ENCODE results near the gene PPDPF.
A peak's percentile ranks its signal among the peaks of the same experiment; 100 is the strongest.
"Not testable (repeated sequence)": the region's sequence is repeated elsewhere in the genome, so short reads cannot be mapped to it uniquely, and the experiment has no call there.

Gene PPDPF

GRCh38 chr20:63500151-63500901, 20.2 kb upstream of the PPDPF start:
- DNase-seq (ENCODE audit: low read depth, low spot score): no peak

DNA sequence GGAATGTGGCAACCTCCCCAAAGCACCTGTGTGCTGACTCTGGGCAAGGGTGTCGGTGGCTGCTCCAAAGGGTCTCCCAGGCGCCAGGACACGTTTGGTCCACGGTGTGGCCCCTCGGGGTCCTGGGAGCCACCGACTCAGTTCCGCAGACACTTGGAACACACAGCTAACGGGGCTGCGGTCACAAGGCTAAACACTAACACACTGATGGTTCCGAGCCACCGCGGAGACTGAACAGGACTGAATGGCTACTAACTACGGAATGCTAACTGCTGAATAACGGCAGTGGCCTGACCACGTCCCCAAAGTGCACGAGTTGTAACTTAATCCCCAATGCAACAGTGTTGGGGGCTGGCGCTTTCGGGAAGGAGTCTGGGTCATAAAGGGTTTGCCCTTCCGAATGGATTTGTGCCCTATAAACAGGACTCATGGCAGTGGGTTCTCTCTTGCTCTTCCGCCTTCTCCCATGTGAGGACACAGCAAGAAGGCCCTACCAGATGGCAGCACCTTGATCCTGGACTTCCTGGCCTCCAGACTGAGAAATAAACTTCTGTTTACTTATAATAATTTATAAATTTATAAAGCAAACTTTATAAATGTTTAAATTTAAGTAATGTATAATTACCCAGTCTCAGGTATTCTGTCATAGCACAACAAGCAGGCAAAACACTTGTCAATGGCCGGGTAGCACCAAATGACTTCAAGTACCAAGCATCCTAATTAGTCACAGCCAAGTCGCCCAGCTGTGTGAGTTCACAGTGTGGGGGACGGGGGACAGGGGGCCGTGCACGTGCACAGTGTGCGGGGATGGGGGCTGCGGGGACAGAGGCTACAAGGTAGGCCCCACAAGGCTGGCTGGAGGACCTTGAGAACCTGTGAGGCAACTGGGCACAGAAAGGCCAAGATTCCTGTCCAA, 19.4 kb upstream of the PPDPF start:
- peak; percentile 3 for DNase-seq (ENCODE audit: low read depth, low spot score)

- DNase-seq (ENCODE audit: low read depth, low spot score): peak; percentile 53
Observed at GRCh38 chr20:63501818-63502670, 18.5 kb upstream of the PPDPF start.

DNA sequence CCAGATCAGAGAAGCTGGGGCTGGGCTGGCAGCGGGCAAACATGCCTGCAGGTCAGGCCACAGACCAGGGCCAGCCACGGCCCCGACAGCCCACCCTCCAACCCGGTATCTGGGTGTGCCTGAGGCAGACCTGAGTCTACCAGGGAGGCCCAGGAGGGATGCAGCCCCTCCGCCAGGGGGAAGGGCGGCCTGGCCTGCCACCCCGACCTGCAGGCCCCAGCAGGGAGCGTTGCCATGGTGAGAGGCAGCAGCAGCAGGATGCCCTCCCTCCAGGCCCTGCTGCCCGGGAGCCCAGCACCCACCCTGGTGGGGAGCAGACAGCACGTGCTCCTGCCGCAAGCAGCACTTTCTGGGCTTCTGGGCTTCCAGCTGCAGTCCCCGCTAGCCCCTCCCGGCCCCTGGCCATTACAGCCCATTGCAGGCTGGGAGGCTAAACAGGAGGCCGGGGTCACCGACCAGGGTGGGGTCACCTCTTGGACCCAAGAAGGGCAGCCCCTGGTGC, 17.8 kb upstream of the PPDPF start:
- DNase-seq (ENCODE audit: low read depth, low spot score): peak; percentile 19

DNA sequence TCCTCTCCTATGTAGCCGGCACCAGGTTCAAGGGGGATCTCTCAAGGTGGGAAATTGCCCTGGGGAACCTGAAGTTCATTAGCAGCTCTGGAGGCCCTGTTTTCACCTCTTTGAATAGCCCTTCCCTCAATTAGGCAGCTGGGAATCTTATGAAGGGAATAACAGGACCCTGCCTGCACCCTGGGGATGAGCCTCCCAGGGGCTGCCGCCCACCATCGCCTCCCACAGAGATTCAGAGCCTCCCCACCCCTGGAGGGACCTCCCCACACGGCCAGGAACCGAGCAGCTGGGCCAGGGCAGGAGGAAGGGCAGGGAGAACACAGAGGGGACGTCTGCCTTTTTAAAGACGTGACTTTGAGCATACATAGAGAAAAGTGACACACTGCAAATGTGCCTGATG, 17.0 kb upstream of the PPDPF start:
- no peak for DNase-seq (ENCODE audit: low read depth, low spot score)

DNA sequence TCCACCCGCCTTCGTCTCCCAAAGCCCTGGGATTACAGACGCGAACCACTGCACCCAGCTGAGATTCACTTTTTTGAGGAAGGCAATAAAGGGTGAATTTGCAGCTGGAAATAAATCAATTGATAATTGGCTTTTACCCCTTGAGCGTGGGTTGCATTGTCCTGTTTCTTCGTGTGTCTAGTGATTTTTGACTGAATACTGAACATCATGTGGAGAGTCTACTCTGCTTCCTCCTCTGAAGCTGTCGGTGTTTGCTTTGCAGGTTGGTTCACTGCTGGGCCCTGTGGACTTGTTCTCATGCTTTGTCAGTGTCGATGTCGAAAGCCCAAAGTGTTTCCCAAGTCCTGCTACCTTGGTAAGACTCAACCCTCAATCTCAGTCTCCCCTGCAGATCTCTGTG, 15.9 kb upstream of the PPDPF start:
- no peak for DNase-seq (ENCODE audit: low read depth, low spot score)

- no peak for DNase-seq (ENCODE audit: low read depth, low spot score)
Observed at GRCh38 chr20:63505281-63505680, 15.3 kb upstream of the PPDPF start.

DNA sequence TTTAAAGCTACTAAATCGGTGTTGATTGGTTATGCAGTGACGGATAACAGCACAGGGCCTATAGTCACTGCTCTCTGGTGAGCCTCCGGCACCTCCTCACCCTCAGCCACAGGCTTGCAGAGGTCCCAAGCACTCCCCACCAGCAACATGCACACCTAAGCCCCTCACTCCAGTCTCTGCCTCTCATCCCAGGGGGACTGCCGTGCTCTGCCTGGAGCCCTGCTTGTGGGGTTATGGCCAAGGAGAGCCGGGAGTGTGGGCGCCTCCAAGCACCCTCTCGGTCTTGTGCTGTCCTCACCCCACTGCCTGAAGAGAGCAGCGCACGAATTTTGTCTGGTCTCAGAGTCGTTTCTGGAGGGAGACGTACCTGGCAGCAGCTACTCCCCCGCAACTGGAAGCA, 14.8 kb upstream of the PPDPF start:
- DNase-seq (ENCODE audit: low read depth, low spot score): no peak

DNA sequence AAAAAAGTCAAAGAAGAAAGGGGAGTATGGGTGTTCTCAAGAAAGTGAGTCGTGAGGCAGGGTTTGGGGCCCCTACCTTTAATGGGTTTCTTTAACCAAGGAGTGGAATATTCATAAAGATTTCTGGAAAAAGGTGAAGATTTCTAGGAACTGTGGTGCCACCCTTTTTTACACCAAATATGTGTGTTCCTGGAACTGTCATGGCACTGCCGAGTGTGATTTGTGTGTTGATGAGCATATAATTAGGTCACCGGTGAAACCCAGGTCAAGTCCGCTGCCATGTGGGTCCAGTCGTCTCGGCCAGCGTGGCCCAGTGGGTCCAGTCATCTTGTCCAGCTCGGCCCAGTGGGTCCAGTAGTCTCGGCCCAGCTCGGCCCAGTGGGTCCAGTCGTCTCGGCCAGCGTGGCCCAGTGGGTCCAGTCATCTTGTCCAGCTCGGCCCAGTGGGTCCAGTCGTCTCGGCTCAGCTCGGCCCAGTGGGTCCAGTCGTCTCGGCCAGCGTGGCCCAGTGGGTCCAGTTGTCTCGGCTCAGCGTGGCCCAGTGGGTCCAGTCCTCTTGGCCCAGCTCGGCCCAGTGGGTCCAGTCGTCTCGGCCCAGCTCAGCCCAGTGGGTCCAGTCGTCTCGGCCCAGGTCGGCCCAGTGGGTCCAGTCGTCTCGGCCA, 13.4 kb upstream of the PPDPF start:
- no peak for DNase-seq (ENCODE audit: low read depth, low spot score)

DNA sequence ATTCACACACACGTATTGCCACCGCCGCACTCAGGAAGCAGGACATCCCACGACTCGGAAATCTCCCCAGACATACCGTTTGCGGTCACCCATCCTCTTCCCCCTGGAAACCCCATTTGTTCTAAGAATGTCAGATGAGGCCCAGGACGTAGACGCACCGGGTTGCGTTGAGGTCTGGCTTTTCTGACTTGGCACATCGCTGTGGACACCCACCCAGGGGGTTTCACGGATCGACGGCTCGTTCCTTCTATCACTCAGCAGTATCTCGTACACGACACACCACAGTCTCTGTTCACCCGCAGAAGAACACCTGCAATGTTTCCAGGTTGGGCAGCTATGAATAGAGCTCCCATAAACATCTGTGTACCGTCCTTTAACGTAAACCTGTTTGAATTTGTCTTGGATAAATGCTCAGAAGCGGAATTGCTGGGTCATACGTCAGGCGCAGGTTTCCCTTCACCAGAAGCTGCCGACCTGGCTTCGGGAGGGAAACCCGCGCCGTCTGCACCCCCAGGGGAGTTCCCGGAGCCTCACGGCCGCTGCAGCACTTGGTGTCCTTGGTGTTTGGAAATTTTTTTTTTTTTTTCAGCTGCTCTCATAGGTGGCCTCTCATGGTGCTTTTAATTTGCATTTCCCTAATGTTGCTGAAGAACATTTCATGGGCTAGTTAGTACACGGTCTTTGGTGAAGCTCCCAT, 12.3 kb upstream of the PPDPF start:
- no peak for DNase-seq (ENCODE audit: low read depth, low spot score)

- no peak for DNase-seq (ENCODE audit: low read depth, low spot score)
Observed at GRCh38 chr20:63509088-63509564, 11.4 kb upstream of the PPDPF start.

- no peak for DNase-seq (ENCODE audit: low read depth, low spot score)
Observed at GRCh38 chr20:63513207-63513606, 7.4 kb upstream of the PPDPF start.

- DNase-seq (ENCODE audit: low read depth, low spot score): not testable (repeated sequence)
Observed at GRCh38 chr20:63514520-63514919, 6.0 kb upstream of the PPDPF start.

DNA sequence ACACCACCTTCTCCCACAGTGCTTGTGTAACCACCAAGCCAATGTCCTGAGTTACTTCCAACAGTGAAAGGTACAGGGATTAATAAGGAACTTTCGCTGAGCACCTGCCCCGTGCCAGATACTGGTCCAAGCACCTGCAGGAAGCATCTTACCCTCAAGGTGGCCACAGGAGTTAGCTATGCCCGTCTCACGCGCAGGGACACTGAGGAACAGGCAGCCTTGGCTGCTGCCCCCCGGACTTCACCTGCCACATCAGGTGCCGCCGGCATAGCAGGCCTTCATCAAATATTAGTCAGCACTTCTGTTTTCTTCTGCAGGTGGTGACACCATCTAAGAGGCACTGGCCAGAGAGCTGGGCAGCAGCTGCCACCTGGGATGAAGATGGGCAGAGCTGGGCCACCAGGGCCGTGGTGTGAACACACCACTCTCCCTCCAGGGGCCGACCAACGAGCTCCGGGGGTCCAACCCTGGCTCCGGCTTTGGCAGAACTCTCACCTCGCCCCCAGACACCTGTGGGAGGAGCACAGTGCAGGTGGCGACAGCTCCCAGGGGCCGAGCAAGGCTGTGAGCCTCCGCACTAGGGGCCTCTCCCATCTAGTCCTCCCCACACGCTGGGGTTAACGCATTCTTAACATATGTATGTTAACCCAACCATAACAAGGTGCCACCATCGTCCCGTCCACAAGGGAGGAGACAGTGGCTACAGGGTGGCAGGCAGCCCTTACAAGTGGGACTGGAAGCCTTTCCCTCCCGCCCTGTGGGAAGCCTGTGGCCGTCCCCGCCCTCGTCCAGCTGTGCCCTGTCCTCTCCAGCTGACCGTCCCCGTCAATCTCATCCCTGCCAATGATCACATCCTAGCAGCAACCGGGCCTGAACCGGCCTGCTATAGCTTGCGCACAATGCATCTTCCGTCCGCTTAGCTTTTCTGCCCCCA, 2.9 kb upstream of the PPDPF start:
- no peak for DNase-seq (ENCODE audit: low read depth, low spot score)

DNA sequence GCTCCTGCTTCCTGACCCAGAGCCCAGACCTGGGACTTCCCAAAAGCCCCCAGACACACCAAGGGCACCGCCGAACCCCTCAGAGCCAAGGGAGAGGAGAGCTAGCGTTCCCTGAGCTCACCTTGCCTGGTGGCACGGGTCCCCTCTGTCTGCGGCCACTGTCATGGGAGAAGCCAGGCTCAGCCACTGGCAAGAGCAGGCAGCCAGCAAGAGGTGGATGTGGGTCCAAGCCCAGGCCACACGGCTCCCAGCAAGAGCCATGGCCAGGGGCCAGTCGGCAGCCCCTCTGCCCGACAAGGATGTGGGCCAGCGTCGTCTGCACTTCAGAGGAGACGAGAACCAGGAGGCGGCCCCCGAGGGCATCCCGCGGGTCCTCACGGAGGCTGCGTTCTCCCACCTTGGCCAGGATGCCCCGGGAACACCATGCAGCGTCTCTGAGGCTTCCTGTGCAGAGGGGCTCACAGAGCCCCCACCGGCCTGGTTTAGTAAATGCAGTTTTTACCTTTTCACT, 2.2 kb upstream of the PPDPF start:
- DNase-seq (ENCODE audit: low read depth, low spot score): peak; percentile 74

DNA sequence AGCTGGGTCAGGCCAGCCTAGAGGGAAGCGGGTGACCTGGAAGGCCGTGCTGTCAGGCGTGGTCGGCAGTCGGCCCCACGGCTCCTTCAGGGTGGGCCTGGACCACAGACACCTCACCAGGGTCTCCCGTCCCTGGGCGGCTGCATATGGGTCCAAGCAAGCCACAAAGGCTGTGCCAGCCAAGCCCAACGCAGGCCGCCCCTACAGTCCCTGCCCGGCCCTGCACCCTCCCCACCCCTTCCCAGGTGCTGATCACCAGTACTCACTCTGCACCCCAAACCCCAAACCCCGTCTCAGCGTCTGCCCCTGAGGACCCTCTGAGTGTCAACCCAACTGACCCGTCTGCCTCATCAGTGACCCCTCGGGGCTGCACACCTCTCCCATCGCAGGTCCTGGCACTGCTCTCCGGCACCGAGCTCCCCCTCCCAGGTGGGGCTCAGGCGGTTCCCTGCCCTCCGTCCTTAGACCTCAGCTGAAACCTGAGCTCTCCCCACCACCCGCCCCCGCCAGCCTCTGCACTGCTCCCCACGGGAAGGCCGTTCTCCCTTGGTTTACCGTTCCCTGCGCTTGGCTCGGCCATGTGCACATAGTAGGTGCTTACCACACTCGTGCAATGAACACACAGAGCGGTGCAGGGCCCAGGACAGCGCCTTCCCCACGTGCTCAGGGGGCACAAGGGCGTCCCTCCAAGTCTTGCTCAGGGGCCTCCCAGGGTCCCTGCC, 1.5 kb upstream of the PPDPF start:
- DNase-seq (ENCODE audit: low read depth, low spot score): no peak

DNA sequence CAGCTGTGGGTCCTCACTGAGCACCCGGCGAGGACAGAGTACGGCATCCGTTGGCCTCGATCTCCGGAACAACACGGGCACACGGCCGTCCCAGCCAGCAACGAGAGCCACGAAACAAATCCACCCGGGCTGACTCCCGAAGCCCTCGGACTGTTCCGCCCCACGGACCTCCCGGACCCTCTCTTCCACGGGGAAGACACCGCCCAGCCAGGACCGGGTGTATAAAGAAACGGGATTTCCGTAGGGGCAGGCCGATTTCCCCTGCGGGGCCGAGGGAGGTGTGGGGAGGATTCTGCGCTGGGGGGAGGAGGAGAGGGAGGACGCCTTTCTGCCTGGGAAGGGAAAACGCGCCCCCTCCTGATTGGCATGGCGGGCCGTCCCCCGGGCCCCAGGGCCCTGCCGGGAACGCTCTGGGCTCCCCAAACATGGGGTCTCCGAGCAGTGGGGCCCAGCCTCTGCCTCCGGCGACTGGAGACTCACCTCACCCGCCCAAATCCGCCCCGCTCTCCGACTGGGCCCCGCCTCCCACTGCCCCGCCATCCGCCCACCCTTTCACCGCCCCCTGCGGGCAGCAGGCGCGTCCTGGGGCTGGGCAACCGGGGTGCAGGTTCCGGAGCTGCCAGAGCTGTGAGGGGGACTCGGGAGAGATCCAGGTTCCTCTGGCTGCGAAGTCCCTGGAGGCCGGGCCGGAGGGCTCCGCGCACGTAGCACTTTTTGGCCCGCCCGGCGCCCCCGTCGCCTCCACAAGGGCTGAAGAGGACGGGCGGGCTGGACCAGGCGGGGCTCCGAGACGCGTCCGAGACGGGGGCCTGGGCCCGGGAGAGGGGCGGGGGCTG, 679 bp upstream of the PPDPF start:
- DNase-seq (ENCODE audit: low read depth, low spot score): peak; percentile 67

Measured in ELF-1 (cell line).